ENCODE results near the gene GNG5. TPM values are rescaled to one million over a fixed set of nuclear protein-coding genes. Genes with fewer than 3 reads are reported as not detected.
"Not testable (repeated sequence)": the region's sequence is repeated elsewhere in the genome, so short reads cannot be mapped to it uniquely, and the experiment has no call there.

GNG5 gene
- total and polyA plus RNA-seq, 9 donors = 26.2 to 211 (median 64.1) TPM

DNA sequence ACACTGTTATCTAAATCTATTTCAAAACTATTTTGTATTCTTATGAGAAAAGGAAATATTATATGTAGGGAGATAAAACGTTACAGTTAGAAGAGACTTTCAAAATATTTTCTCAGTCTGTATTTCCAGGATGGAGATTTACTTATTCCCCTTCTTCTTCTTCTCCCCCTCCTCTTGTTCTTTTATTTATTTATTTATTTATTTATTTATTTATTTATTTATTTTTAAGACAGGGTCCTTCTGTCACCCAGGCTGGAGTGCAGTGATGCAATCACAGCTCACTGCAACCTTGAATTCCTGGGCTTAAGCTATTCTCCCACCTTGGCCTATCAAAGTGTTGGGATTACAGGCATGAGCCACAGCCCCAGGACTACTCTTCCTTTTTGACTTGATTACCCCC lies 30.2 kb downstream of the GNG5 start:
- intact Hi-C loops (cut with DNase I) = no loop called here
- TF ChIP-seq POLR2A (IDR thresholded peaks at IDR 0.05) = no peak
- TF ChIP-seq EP300 (IDR thresholded peaks at IDR 0.05) = no peak
- TF ChIP-seq, protein P1, sequence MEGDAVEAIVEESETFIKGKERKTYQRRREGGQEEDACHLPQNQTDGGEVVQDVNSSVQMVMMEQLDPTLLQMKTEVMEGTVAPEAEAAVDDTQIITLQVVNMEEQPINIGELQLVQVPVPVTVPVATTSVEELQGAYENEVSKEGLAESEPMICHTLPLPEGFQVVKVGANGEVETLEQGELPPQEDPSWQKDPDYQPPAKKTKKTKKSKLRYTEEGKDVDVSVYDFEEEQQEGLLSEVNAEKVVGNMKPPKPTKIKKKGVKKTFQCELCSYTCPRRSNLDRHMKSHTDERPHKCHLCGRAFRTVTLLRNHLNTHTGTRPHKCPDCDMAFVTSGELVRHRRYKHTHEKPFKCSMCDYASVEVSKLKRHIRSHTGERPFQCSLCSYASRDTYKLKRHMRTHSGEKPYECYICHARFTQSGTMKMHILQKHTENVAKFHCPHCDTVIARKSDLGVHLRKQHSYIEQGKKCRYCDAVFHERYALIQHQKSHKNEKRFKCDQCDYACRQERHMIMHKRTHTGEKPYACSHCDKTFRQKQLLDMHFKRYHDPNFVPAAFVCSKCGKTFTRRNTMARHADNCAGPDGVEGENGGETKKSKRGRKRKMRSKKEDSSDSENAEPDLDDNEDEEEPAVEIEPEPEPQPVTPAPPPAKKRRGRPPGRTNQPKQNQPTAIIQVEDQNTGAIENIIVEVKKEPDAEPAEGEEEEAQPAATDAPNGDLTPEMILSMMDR (IDR thresholded peaks at IDR 0.05) = no peak
- no peaks in the 10 kb centered on the region for H3K36me3 ChIP-seq
- 25 to 38% (median 29%) methylated on average over 1 of the region's 1 CpG for WGBS, 3 donors
- peaks cover 0 to 2% of the 10 kb centered on the region in 2 donors for H3K9me3 ChIP-seq
- H3K27me3 ChIP-seq = no peaks in the 10 kb centered on the region
- no peak for DNase-seq
- no peak overlapping the region for H3K4me3 ChIP-seq
- H3K4me1 ChIP-seq (ENCODE audit: insufficient read depth) = peaks cover 3% of the 10 kb centered on the region
- no peak overlapping the region for H3K27ac ChIP-seq

DNA sequence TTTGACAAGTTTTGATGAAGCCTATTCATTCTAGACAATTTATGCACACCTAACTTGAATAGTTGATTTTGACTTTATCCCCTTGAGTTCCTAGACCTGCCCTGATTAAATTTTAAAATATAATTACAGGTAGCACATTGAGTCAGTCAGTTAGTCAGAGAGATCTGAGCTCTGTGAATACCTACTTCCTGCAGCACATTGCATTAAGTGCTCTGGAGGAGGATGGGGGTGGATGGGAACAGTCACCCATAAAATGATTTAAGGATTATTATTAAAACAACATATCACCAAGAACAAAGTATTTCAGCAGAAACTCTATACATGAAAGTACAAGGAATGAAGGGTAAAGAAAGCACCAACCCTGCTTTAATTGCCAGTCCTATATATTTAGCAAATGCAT lies 39.1 kb downstream of the GNG5 start:
- DNase-seq = no peak
- Histone ChIP-seq H3K9me3 (no peaks in the 10 kb centered on the region), H3K4me1 (ENCODE audit: insufficient read depth) (no peaks in the 10 kb centered on the region), H3K27me3 (no peaks in the 10 kb centered on the region), H3K4me3 (no peak overlapping the region), H3K27ac (no peak overlapping the region), H3K36me3 (no peaks in the 10 kb centered on the region)
- intact Hi-C loops (cut with DNase I) = no loop called here
- TF ChIP-seq, protein P1 (IDR thresholded peaks at IDR 0.05) = no peak
- TF ChIP-seq EP300 (IDR thresholded peaks at IDR 0.05) (no peak), POLR2A (IDR thresholded peaks at IDR 0.05) (no peak)

DNA sequence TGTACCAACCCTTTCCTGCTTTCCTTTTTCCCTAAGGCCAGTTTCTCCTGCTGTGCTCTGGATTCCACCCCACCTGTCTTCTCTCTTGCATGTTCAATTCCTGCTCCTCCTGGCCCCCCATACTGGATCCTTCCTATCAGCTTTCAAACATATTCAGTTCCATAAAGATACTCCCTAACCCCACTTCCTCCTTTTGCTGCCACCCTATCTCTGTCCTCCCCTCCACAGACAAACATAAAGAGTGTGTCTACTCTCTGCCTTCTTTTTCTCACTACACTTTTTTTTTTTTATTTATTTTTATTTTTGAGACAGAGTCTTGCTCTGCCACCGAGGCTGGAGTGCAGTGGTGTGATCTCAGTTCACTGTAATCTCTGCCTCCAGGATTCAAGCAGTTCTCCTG lies 44.3 kb downstream of the GNG5 start:
- H3K4me1 ChIP-seq (ENCODE audit: insufficient read depth) = no peaks in the 10 kb centered on the region
- H3K27ac ChIP-seq = no peak overlapping the region
- no peaks in the 10 kb centered on the region for H3K36me3 ChIP-seq
- no peak for TF ChIP-seq POLR2A (IDR thresholded peaks at IDR 0.05)
- TF ChIP-seq, protein P1 (IDR thresholded peaks at IDR 0.05) = no peak
- no peak for TF ChIP-seq EP300 (IDR thresholded peaks at IDR 0.05)
- H3K9me3 ChIP-seq = no peaks in the 10 kb centered on the region
- no peak overlapping the region for H3K4me3 ChIP-seq
- H3K27me3 ChIP-seq = no peaks in the 10 kb centered on the region
- 67 to 79% (median 73%) methylated on average over 1 of the region's 1 CpG for WGBS, 3 donors
- intact Hi-C loops (cut with DNase I) = no loop called here
- no peak for DNase-seq

DNA sequence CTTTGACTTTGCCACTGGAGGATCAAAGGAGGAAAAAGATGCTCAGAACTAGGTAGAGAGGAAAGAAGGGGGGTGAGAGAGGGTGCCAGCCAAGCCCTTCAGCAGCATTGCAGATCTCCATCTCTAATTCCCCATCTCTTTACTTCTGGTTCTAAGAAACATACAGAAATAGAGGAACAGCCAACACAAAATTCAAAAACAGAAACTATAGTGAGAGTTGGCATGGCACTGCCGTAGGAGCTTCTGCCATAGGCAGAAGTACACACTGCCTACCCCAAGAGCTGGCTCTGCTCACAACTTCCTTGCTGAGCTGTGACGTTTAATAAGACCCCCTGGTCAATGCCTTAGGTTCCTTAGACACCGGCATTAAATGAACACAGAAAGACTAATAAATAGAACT lies 53.9 kb downstream of the GNG5 start:
- TF ChIP-seq EP300 (IDR thresholded peaks at IDR 0.05) = no peak
- TF ChIP-seq, protein P1 (IDR thresholded peaks at IDR 0.05) = no peak
- TF ChIP-seq POLR2A (IDR thresholded peaks at IDR 0.05) = no peak
- intact Hi-C loops (cut with DNase I) = no loop called here
- Histone ChIP-seq H3K36me3 (no peaks in the 10 kb centered on the region), H3K27ac (no peak overlapping the region), H3K27me3 (no peaks in the 10 kb centered on the region), H3K4me1 (ENCODE audit: insufficient read depth) (no peaks in the 10 kb centered on the region), H3K9me3 (no peaks in the 10 kb centered on the region), H3K4me3 (no peak overlapping the region)
- no peak for DNase-seq
- WGBS, 3 donors = 61 to 65% (median 62%) methylated on average over 3 of the region's 3 CpGs

DNA sequence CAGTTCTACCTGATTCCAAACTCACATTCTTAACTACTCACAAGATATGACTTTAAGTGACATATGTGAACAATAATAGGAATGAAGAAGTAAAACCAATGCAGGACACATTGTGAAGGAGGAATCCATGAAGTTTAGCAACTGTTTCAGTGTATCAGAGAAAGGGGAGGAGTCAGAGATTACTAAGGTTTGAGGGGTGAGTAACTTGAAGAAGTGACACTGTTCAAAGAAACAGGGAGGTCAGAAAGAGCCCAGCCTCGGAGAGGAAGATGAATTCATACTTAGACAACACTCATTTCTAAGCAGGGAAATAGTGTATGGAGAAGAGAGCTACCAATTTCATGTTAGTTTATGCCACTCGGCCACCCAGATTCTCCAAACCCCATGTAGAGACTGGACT lies 55.5 kb downstream of the GNG5 start:
- TF ChIP-seq POLR2A (IDR thresholded peaks at IDR 0.05) (no peak), EP300 (IDR thresholded peaks at IDR 0.05) (no peak)
- TF ChIP-seq, protein P1 (IDR thresholded peaks at IDR 0.05) = no peak
- no peaks in the 10 kb centered on the region for H3K4me1 ChIP-seq (ENCODE audit: insufficient read depth)
- intact Hi-C loops (cut with DNase I) = no loop called here
- H3K36me3 ChIP-seq = no peaks in the 10 kb centered on the region
- no peak for DNase-seq
- 66 to 76% (median 68%) methylated on average over 2 of the region's 2 CpGs for WGBS, 3 donors
- no peak overlapping the region for H3K4me3 ChIP-seq
- no peaks in the 10 kb centered on the region for H3K27me3 ChIP-seq
- H3K9me3 ChIP-seq = no peaks in the 10 kb centered on the region
- no peak overlapping the region for H3K27ac ChIP-seq

DNA sequence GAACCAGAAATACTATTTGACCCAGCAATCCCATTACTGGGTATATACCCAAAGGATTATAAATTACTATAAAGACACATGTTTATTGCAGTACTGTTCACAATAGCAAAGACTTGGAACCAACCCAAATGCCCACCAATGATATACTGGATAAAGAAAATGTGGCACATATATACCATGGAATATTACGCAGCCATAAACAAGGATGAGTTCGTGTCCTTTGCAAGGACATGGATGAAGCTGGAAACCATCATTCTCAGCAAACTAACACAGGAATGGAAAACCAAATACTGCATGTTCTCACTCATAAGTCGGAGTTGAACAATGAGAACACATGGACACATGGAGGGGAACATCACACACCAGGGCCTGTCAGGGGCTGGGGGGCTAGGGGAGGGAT lies 57.7 kb downstream of the GNG5 start:
- WGBS, 3 donors = 93 to 94% (median 94%) methylated on average over 3 of the region's 3 CpGs
- H3K9me3 ChIP-seq; intact Hi-C loops (cut with DNase I); DNase-seq; H3K27ac ChIP-seq; H3K27me3 ChIP-seq; H3K36me3 ChIP-seq; H3K4me1 ChIP-seq (ENCODE audit: insufficient read depth); H3K4me3 ChIP-seq: not testable (repeated sequence)

Data from ovary (tissue), 9 donors.